ENCODE measurements around the gene YWHAQ.
"Not testable (repeated sequence)": the region's sequence is repeated elsewhere in the genome, so short reads cannot be mapped to it uniquely, and the experiment has no call there.

YWHAQ gene

DNA sequence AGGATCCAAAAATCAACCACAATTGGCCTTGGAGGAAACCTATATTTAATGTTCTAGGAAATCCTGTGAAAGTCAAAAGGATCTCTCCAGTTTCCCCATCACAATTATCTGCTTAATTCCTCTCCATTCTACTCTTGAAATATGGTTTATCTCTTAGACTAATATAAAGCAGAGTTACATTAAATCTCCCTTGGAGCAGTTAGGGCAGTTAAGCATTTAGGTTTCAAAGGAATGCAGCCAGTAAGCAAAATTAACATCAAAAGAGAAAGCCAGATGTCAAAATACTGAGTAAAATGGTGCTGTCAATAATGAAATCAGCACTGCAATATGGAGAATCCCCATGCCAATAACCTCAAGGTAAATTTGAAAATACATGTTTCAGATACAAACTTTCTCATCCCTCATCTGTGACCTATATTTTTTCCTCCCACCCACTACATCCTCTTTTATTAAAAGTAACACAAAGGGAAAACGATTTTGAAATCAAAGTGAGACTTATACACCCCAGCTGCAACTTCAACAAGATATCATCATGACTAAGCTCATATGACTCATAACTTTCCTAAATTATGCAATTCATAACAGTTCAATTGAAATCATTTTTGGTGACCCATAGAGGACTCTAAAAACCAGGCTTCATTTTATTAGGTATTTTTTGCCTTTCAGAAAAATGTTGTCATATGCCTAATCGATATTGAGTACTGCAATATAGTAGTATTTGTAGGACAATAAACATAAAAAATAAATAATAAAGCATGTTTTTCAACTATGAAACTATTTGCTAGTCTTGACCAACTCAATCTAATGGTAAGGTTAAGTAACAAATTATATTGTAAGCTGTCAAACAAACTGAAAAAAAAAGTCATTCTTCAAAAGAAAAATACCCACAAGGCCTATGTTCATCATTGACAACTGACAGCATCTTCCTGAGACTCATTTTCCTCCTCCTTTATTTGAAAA is 78.3 kb downstream of the YWHAQ start:
- no peak for DNase-seq (ENCODE audit: low read depth)

- not testable (repeated sequence) for DNase-seq (ENCODE audit: low read depth)
Measured at GRCh38 chr2:9550859-9551391, 79.9 kb downstream of the YWHAQ start.

- DNase-seq (ENCODE audit: low read depth): no peak
Measured at GRCh38 chr2:9549420-9549819, 81.4 kb downstream of the YWHAQ start.

GRCh38 chr2:9548506-9548905 is 82.3 kb downstream of the YWHAQ start:
- DNase-seq (ENCODE audit: low read depth): no peak

- no peak for DNase-seq (ENCODE audit: low read depth)
Measured at GRCh38 chr2:9547262-9547991, 83.4 kb downstream of the YWHAQ start.

GRCh38 chr2:9545502-9545901 is 85.3 kb downstream of the YWHAQ start:
- DNase-seq (ENCODE audit: low read depth): no peak

DNA sequence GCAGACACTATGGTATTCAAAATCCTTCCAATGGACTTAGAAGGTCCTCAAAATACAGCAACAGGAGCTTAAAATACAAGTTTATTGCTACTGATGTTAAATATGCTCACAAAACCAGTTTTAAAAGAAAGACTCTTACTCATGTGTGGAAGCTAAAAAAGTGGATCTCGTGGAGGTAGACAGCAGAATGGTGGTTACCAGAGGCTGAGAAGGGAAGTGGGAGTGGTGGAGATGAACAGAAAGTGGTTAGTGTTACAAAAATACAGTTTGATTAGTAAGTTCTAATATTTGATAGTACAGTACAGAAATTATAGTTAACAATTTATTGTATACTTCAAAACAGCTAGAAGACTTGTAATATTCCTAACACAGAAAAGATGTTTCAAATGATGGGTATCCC is 87.2 kb downstream of the YWHAQ start:
- no peak for DNase-seq (ENCODE audit: low read depth)

DNA sequence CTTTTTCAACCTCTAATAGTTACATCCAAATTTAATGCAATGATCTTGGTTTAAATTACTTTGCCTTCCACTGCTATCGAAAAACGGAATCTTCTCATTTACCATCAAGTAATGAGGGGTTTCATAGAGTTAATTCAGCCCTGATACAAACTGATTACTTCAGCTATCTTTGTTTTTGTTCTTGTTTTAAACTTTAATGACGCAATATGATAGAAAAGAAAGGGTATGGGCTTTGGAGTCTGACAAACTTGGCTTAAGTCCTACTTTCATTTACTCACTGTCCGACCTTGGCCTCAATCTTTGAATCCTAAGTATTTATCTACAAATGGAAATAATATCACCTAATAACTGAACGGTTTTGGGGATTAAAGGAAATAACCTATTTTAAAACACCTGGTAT is 91.3 kb downstream of the YWHAQ start:
- no peak for DNase-seq (ENCODE audit: low read depth)

DNA sequence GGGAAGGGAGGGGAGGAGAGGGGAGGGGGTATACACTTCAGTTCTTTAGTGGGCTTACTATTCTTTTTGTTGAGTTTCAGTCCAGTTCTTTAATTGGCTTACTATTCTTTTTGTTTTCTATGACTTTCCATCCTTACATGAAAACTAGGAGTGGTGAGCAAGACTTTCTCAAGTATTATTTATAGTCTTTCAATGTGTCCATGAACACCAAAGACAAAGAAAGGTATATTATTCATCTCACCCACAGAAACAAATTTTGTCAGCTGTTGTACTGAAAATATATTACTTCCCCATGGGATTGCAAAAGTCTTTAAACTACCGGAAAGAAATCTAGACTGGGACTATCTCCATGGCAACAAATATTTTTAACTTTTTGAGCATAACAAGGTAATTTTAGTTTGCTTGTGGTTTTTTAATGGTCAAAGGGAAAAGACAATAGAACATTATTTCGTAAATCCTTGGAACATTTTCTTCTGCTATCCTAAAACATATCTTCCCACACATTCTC is 92.7 kb downstream of the YWHAQ start:
- no peak for DNase-seq (ENCODE audit: low read depth)

GRCh38 chr2:9536504-9536903 is 94.3 kb downstream of the YWHAQ start:
- DNase-seq (ENCODE audit: low read depth): no peak

DNA sequence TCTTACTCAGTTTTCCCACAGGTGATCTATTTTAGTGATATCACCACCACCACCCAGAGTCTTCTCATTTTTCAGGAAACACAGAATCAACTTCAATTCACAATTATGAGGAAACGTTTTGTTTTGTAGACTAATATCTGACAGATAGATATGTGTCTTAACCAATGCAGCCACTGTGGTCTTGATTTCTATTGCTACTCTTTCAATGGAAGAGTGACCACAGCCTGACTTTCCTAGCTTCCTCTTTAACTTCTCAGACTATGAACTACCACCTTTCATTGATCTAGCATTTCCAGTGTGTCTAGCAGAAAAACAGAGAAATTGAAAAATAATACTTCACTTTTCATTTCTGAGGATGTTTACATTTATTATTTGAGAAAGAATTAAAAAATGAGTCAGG is 95.6 kb downstream of the YWHAQ start:
- no peak for DNase-seq (ENCODE audit: low read depth)

Measured in CMK (cell line).